ENCODE measurements around the gene PPT1.

Gene PPT1

DNA sequence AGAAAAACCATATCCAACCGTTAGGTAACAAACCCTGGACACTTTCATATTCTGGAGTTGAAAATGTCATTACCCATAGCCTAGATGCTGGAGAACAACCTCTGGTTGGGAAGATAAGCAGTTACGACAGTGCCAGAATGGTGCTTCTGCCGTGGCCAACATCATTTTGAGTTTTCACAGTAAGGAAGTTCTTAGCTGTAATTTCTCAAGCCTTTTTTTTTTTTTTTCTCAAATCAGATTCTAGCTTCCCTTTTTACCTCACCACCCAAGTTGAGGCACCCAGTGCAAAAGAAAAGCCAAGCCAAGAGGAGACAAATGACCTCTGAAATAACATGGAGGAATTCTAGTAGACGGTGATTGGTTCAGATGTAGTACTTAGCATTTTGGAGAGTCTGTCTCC, 21.8 kb downstream of the PPT1 start:
- Histone ChIP-seq H3F3A (ENCODE audit: low read depth) (no peaks in the 10 kb centered on the region), H3K4me1 (ENCODE audit: insufficient read depth, low read length, poor library complexity, severe bottlenecking) (peaks cover 4% of the 10 kb centered on the region)

DNA sequence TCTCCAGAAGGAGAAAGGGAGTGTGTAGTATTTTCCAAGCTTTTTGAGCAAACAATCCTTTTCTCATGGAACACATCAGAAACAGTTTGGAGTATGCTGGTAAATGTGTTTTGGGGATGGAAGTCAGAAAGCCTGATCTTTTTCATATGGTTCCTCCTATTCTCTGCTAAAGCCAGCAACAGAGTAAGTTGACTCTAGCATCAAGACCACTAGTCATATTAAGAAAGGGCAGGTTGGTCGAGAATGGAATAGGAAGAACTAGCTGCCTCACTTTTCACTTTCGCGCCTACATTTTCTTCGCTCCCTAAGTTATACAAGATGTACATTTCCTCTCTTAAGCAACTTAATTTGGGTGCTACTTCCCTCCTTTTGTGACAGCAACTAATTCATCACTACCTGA, 24.0 kb downstream of the PPT1 start:
- Histone ChIP-seq H3K9me2 (replicated peaks; ENCODE audit: low read depth, low read length) (no peaks in the 10 kb centered on the region), H3K4me3 (ENCODE audit: low read length, poor library complexity, severe bottlenecking) (no peak overlapping the region), H3K9ac (ENCODE audit: low read depth, low read length, poor library complexity, severe bottlenecking) (no peak overlapping the region), H4K20me1 (ENCODE audit: insufficient read depth, low read length, poor library complexity, severe bottlenecking) (no peaks in the 10 kb centered on the region), H3K36me3 (ENCODE audit: insufficient read depth, low read length) (peaks cover 86% of the 10 kb centered on the region), H3K79me2 (ENCODE audit: insufficient read depth, low read length) (no peaks in the 10 kb centered on the region), H3K9me3 (ENCODE audit: insufficient read depth, low read depth, low read length) (no peaks in the 10 kb centered on the region), H3K4me2 (ENCODE audit: low read depth, low read length, poor library complexity, severe bottlenecking) (no peak overlapping the region), H2AFZ (ENCODE audit: low read length) (no peak overlapping the region), H3K4me1 (ENCODE audit: insufficient read depth, low read length, poor library complexity, severe bottlenecking) (peaks cover 4% of the 10 kb centered on the region), H3K27me3 (ENCODE audit: insufficient read depth, low read length, poor library complexity, severe bottlenecking) (no peaks in the 10 kb centered on the region), H3F3A (ENCODE audit: low read depth) (no peaks in the 10 kb centered on the region)
- TF ChIP-seq EZH2phosphoT487 (IDR thresholded peaks at IDR 0.05; ENCODE audit: borderline replicate concordance): no peak
- TF ChIP-seq, protein P1, sequence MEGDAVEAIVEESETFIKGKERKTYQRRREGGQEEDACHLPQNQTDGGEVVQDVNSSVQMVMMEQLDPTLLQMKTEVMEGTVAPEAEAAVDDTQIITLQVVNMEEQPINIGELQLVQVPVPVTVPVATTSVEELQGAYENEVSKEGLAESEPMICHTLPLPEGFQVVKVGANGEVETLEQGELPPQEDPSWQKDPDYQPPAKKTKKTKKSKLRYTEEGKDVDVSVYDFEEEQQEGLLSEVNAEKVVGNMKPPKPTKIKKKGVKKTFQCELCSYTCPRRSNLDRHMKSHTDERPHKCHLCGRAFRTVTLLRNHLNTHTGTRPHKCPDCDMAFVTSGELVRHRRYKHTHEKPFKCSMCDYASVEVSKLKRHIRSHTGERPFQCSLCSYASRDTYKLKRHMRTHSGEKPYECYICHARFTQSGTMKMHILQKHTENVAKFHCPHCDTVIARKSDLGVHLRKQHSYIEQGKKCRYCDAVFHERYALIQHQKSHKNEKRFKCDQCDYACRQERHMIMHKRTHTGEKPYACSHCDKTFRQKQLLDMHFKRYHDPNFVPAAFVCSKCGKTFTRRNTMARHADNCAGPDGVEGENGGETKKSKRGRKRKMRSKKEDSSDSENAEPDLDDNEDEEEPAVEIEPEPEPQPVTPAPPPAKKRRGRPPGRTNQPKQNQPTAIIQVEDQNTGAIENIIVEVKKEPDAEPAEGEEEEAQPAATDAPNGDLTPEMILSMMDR (conservative IDR thresholded peaks at IDR 0.05; ENCODE audit: low read length): no peak

More for the DNA sequence above, 21.8 kb downstream of the PPT1 start:
- no peaks in the 10 kb centered on the region for H3K27me3 ChIP-seq (ENCODE audit: insufficient read depth, low read length, poor library complexity, severe bottlenecking)
- no peaks in the 10 kb centered on the region for H4K20me1 ChIP-seq (ENCODE audit: insufficient read depth, low read length, poor library complexity, severe bottlenecking)
- H3K79me2 ChIP-seq (ENCODE audit: insufficient read depth, low read length): no peaks in the 10 kb centered on the region
- no peak overlapping the region for H2AFZ ChIP-seq (ENCODE audit: low read length)
- H3K4me3 ChIP-seq (ENCODE audit: low read length, poor library complexity, severe bottlenecking): no peak overlapping the region
- peaks cover 78% of the 10 kb centered on the region; the same call in 1 of the 2 replicates for H3K36me3 ChIP-seq (ENCODE audit: insufficient read depth, low read length)
- no peak overlapping the region for H3K4me2 ChIP-seq (ENCODE audit: low read depth, low read length, poor library complexity, severe bottlenecking)
- no peaks in the 10 kb centered on the region for H3K9me3 ChIP-seq (ENCODE audit: insufficient read depth, low read depth, low read length)
- no peak overlapping the region for H3K9ac ChIP-seq (ENCODE audit: low read depth, low read length, poor library complexity, severe bottlenecking)
- no peaks in the 10 kb centered on the region for H3K9me2 ChIP-seq (replicated peaks; ENCODE audit: low read depth, low read length)
- TF ChIP-seq, protein P1 (conservative IDR thresholded peaks at IDR 0.05; ENCODE audit: low read length): no peak
- no peak for TF ChIP-seq EZH2phosphoT487 (IDR thresholded peaks at IDR 0.05; ENCODE audit: borderline replicate concordance)

DNA sequence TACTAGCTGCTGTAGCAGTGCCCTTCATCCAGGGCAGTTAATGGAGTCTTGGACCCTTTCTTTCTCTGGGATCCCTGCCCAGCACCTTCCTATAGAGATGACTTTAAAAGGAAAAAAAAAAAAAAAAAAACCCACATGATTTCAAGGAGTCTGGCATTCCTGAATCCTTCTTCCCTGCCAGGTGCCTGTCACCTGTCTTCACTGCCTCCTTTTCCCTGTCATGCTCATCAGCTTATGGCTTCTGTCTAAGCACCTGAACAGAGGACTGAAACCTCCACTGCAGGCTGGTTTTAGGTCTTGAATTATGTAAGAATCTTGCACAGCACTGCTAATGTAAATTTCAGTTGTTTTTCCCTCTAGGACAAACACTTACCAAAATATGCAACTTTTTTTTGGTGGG, 24.9 kb downstream of the PPT1 start:
- peaks cover 87% of the 10 kb centered on the region for H3K36me3 ChIP-seq (ENCODE audit: insufficient read depth, low read length)
- no peak overlapping the region for H2AFZ ChIP-seq (ENCODE audit: low read length)
- no peaks in the 10 kb centered on the region for H3K9me3 ChIP-seq (ENCODE audit: insufficient read depth, low read depth, low read length)
- H3F3A ChIP-seq (ENCODE audit: low read depth): no peaks in the 10 kb centered on the region
- no peaks in the 10 kb centered on the region for H3K79me2 ChIP-seq (ENCODE audit: insufficient read depth, low read length)
- peaks cover 4% of the 10 kb centered on the region for H3K4me1 ChIP-seq (ENCODE audit: insufficient read depth, low read length, poor library complexity, severe bottlenecking)
- no peak overlapping the region for H3K9ac ChIP-seq (ENCODE audit: low read depth, low read length, poor library complexity, severe bottlenecking)
- H4K20me1 ChIP-seq (ENCODE audit: insufficient read depth, low read length, poor library complexity, severe bottlenecking): no peaks in the 10 kb centered on the region
- TF ChIP-seq, protein P1 (conservative IDR thresholded peaks at IDR 0.05; ENCODE audit: low read length): no peak
- TF ChIP-seq EZH2phosphoT487 (IDR thresholded peaks at IDR 0.05; ENCODE audit: borderline replicate concordance): no peak
- H3K4me2 ChIP-seq (ENCODE audit: low read depth, low read length, poor library complexity, severe bottlenecking): no peak overlapping the region
- no peak overlapping the region for H3K4me3 ChIP-seq (ENCODE audit: low read length, poor library complexity, severe bottlenecking)
- no peaks in the 10 kb centered on the region for H3K9me2 ChIP-seq (replicated peaks; ENCODE audit: low read depth, low read length)
- H3K27me3 ChIP-seq (ENCODE audit: insufficient read depth, low read length, poor library complexity, severe bottlenecking): no peaks in the 10 kb centered on the region

All from Loucy (cell line).